ENCODE data around the gene NBEA.

DNA sequence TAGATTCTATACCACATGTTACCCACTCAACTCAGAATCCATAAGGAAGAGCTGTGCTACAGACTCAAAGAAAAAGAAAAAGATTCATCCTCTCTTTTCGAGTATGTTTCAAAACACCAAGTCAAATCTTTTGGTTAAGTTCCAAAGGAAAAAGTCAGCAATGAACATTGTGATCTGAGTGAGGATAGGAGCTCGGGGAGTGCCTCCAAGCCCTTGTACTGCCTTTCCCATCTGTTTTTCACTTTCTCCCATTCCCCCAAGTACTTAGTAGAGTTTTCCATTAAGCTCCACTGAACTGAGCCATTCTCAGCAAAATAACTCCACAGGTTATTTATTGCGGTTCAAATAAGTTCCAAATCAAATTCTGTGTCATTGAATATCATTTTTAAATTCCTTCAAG lies 582.1 kb downstream of the NBEA start:
- TF ChIP-seq JUNB (IDR thresholded peaks at IDR 0.05; ENCODE audit: unreplicated experiment), result no peak
- TF ChIP-seq, protein P1, sequence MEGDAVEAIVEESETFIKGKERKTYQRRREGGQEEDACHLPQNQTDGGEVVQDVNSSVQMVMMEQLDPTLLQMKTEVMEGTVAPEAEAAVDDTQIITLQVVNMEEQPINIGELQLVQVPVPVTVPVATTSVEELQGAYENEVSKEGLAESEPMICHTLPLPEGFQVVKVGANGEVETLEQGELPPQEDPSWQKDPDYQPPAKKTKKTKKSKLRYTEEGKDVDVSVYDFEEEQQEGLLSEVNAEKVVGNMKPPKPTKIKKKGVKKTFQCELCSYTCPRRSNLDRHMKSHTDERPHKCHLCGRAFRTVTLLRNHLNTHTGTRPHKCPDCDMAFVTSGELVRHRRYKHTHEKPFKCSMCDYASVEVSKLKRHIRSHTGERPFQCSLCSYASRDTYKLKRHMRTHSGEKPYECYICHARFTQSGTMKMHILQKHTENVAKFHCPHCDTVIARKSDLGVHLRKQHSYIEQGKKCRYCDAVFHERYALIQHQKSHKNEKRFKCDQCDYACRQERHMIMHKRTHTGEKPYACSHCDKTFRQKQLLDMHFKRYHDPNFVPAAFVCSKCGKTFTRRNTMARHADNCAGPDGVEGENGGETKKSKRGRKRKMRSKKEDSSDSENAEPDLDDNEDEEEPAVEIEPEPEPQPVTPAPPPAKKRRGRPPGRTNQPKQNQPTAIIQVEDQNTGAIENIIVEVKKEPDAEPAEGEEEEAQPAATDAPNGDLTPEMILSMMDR (conservative IDR thresholded peaks at IDR 0.05; ENCODE audit: low read depth in 2 of 2), result no peak
- no peak for TF ChIP-seq CREB1 (CRISPR knock-in tag; IDR thresholded peaks at IDR 0.05; ENCODE audit: low read depth)
- no peak for TF ChIP-seq NANOG (IDR thresholded peaks at IDR 0.05; ENCODE audit: borderline replicate concordance)
- TF ChIP-seq POLR2AphosphoS5 (IDR thresholded peaks at IDR 0.05; ENCODE audit: low read depth), result no peak
- no peak for TF ChIP-seq EZH2 (IDR thresholded peaks at IDR 0.05; ENCODE audit: low read depth, unreplicated experiment)
- no peak for TF ChIP-seq EZH2phosphoT487 (IDR thresholded peaks at IDR 0.05; ENCODE audit: unreplicated experiment)

Measured in GM23338 (cell line).